Smooth muscle cell (in vitro differentiated cells): ENCODE results near the gene FCN3. TPM values are rescaled to one million over a fixed set of nuclear protein-coding genes. Genes with fewer than 3 reads are reported as not detected.

ENCODE experiments used
- DNase-seq: peaks from one replicate; lab custom pipeline; 2025; ENCODE audit not compliant: unreplicated experiment; lab: John Stamatoyannopoulos, UW
- H2AFZ ChIP-seq: fragments of 200-600 bp; sonication (generic); 2 replicates; pipeline ENCODE4 v1.6.0; 2016; ENCODE audit warnings: antibody characterized with exemption, low read depth, mild to moderate bottlenecking
- H3F3A ChIP-seq: fragments of 200-600 bp; sonication (generic); 2 replicates; pipeline ENCODE4 v1.6.0; 2017; ENCODE audit warnings: antibody characterized with exemption, low read depth
- H3K27ac ChIP-seq: fragments of 200-600 bp; sonication (generic); 2 replicates; pipeline ENCODE4 v1.5.1; 2016; ENCODE audit warnings: low read depth, mild to moderate bottlenecking
- H3K27me3 ChIP-seq: fragments of 200-600 bp; sonication (generic); 2 replicates; pipeline ENCODE4 v1.6.1; 2016; ENCODE audit warnings: low read depth, mild to moderate bottlenecking
- H3K36me3 ChIP-seq: fragments of 200-600 bp; sonication (generic); 2 replicates; pipeline ENCODE4 v1.5.1; 2016; ENCODE audit warnings: low read depth
- H3K4me1 ChIP-seq: fragments of 200-600 bp; sonication (generic); 2 replicates; pipeline ENCODE4 v1.5.1; 2016; ENCODE audit warnings: low read depth
- H3K4me2 ChIP-seq: fragments of 200-600 bp; sonication (generic); 2 replicates; pipeline ENCODE4 v1.6.0; 2016; ENCODE audit warnings: mild to moderate bottlenecking
- H3K4me3 ChIP-seq: fragments of 200-600 bp; sonication (generic); 2 replicates; pipeline ENCODE4 v1.5.1; 2016; ENCODE audit warnings: mild to moderate bottlenecking
- H3K79me2 ChIP-seq: fragments of 200-600 bp; sonication (generic); 2 replicates; pipeline ENCODE4 v1.6.0; 2016; ENCODE audit warnings: low read depth, mild to moderate bottlenecking
- H3K9ac ChIP-seq: fragments of 200-600 bp; sonication (generic); 2 replicates; pipeline ENCODE4 v1.6.0; 2016; ENCODE audit warnings: low read depth
- H3K9me3 ChIP-seq: fragments of 200-600 bp; sonication (generic); replicated peaks from 2 replicates; pipeline ENCODE4 v1.5.1; 2016; ENCODE audit warnings: low read depth
- H4K20me1 ChIP-seq: fragments of 200-600 bp; sonication (generic); 2 replicates; pipeline ENCODE4 v1.6.0; 2016; ENCODE audit warnings: low read depth
- CTCF ChIP-seq: fragments of 200-600 bp; sonication (generic); IDR thresholded peaks from 2 replicates; pipeline ENCODE4 v1.5.1; 2017; ENCODE audit warnings: borderline replicate concordance, mild to moderate bottlenecking, antibody characterized with exemption; ENCODE audit not compliant: insufficient read depth, poor library complexity, severe bottlenecking
- WGBS: methylation state at CpG from one replicate; pipeline ENCODE4 v1.1.7; 2016; ENCODE audit warnings: low lambda C conversion rate; 5-methylcytosine and 5-hydroxymethylcytosine counted together
- polyA plus RNA-seq: library from polyadenylated mRNA; unstranded; fragments of >200 nt; fragmentation: Nextera tagmentation; extraction: Ambion mirVana; gene quantifications from 2 replicates; pipeline ENCODE4 v1.2.1, GENCODE V29; 2016
- total RNA-seq: library from RNA; depleted of rRNA; stranded (reverse); fragments of >200 nt; gene quantifications from 2 replicates; pipeline ENCODE4 v1.2.3, GENCODE V29; 2014

FCN3 gene
- total and polyA plus RNA-seq, 2 experiments from 2014 or later = not detected

DNA sequence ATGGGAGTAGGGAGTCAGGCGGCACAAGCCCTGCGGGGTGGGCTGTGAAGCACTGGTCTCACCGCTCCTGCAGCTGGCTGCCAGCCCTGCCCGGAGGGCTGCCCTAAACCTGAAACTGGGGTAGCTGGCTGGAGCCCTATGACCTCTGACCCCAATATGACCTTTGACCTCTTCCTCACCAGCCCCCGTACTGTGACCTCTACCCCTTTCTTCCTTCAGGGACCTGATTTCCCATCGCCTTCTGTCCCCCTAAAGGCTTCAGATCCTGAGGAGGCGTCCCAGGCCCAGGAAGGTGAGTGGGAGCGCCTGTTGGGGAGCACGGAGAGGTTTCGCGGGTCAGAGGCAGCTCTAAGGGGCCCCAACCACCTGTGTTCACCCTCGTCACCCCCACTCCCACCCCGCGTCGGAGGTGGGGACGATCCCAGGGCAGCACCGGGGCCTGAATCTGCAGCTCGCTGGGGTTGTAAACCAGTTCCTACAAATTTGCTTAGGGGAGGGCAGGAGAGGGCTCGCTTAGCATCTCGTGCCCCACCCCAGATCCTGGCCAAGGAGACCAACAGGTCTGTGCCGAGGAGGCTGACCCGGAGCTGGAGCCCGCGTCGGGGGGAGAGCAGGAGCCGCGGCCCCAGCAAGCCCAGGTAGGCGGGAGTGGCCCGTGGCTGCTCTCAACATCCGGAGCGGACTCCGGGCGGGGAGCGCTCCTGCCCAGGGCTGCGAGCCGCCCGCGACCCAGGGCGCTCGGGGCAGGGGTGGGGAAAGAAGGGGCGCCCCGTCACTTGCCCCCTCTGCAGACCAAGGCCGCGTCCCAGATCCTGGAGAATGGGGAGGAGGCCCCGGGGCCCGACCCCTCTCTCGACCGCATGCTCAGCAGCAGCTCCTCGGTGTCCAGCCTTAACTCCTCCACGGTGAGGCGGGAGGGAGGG lies 25.5 kb downstream of the FCN3 start:
- DNase-seq = no peak
- WGBS = 23% methylated on average over 37 of the region's 51 CpGs
- Histone ChIP-seq H3K4me1 (peaks cover 7% of the 10 kb centered on the region), H2AFZ (no peak overlapping the region), H3K4me2 (peak overlapping the region; percentile 78), H4K20me1 (no peaks in the 10 kb centered on the region), H3K9ac (no peak overlapping the region), H3K27ac (no peak overlapping the region), H3K4me3 (peak overlapping the region; percentile 44), H3K36me3 (no peaks in the 10 kb centered on the region), H3F3A (no peaks in the 10 kb centered on the region), H3K27me3 (no peaks in the 10 kb centered on the region), H3K9me3 (no peaks in the 10 kb centered on the region), H3K79me2 (no peaks in the 10 kb centered on the region)
- TF ChIP-seq CTCF = no peak

- Histone ChIP-seq H3K27ac (no peak overlapping the region), H3K4me3 (no peak overlapping the region), H3K4me1 (peaks cover 17% of the 10 kb centered on the region), H3K36me3 (no peaks in the 10 kb centered on the region), H3K9me3 (no peaks in the 10 kb centered on the region), H3K79me2 (no peaks in the 10 kb centered on the region), H3K4me2 (no peak overlapping the region), H3K9ac (no peak overlapping the region), H3F3A (no peaks in the 10 kb centered on the region), H4K20me1 (no peaks in the 10 kb centered on the region), H3K27me3 (no peaks in the 10 kb centered on the region), H2AFZ (no peak overlapping the region)
- TF ChIP-seq CTCF = no peak
- DNase-seq = no peak
- WGBS = 77% methylated on average over 14 of the region's 14 CpGs
Observed at GRCh38 chr1:27346991-27347624, 27.5 kb downstream of the FCN3 start.

GRCh38 chr1:27346357-27346756 lies 28.3 kb downstream of the FCN3 start:
- Histone ChIP-seq H3K79me2 (no peaks in the 10 kb centered on the region), H4K20me1 (no peaks in the 10 kb centered on the region), H3K4me1 (peaks cover 25% of the 10 kb centered on the region), H3K36me3 (no peaks in the 10 kb centered on the region), H3K4me2 (no peak overlapping the region), H3K27me3 (no peaks in the 10 kb centered on the region), H3K27ac (no peak overlapping the region), H3F3A (no peaks in the 10 kb centered on the region), H3K9me3 (no peaks in the 10 kb centered on the region), H3K4me3 (no peak overlapping the region), H2AFZ (no peak overlapping the region), H3K9ac (no peak overlapping the region)
- no peak for DNase-seq
- TF ChIP-seq CTCF = no peak
- WGBS = 99% methylated on average over 8 of the region's 8 CpGs
